Measurements from ENCODE around the gene FARS2.

- TF ChIP-seq CTCF (conservative IDR thresholded peaks at IDR 0.05; ENCODE audit: low read depth, low read length) (no peak), EZH2 (IDR thresholded peaks at IDR 0.05; ENCODE audit: borderline replicate concordance, low read depth, low read length, poor library complexity, severe bottlenecking) (no peak)
Measured at GRCh38 chr6:5710936-5711335, 449.6 kb downstream of the FARS2 start.

All from A673 (cell line).